Gastrocnemius medialis (tissue), 4 donors: ENCODE results near the gene YKT6.

Experiments used
- POLR2A ChIP-seq, 2 donors: fragments of 450-650 bp; IDR thresholded peaks; one replicate each; pipeline ENCODE4 v1.6.1; 2017; ENCODE audit warnings: antibody characterized with exemption in 2 of 2, mild to moderate bottlenecking in 2 of 2, moderate library complexity in 2 of 2
- TF ChIP-seq, protein P1 (sequence below), 5 experiments: fragments of 450-650 bp in 3 of 5; fragments of 200-600 bp in 2 of 5; sonication (generic) in 2 of 5; IDR thresholded peaks in 4 of 5; conservative IDR thresholded peaks in 1 of 5; 1 replicate in 4 of 5; 2 replicates in 1 of 5; pipeline ENCODE4 v1.5.1; 2016 to 2019; ENCODE audit warnings: antibody characterized with exemption in 5 of 5, mild to moderate bottlenecking in 3 of 5, moderate library complexity in 3 of 5

DNA sequence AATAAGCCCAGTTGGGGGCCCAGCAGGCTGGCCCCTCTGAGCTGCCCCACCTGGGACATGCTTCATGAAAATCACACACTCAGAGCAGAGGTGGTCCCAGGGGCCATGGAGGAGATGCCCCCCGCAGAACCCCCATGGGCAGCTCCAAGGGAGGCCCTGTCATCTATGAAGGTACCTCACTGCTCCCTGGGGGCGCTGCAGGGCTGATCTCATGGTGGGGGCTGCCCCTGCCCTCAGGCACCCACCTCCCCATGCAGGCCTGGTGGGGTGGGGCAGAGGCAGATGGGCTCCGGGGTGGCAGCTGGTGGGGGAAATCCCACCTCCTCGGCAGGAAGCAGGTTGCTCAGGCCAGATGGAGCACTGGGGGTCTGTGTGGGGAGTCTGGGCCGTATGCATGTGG lies 60.5 kb downstream of the YKT6 start:
- TF ChIP-seq, protein P1, sequence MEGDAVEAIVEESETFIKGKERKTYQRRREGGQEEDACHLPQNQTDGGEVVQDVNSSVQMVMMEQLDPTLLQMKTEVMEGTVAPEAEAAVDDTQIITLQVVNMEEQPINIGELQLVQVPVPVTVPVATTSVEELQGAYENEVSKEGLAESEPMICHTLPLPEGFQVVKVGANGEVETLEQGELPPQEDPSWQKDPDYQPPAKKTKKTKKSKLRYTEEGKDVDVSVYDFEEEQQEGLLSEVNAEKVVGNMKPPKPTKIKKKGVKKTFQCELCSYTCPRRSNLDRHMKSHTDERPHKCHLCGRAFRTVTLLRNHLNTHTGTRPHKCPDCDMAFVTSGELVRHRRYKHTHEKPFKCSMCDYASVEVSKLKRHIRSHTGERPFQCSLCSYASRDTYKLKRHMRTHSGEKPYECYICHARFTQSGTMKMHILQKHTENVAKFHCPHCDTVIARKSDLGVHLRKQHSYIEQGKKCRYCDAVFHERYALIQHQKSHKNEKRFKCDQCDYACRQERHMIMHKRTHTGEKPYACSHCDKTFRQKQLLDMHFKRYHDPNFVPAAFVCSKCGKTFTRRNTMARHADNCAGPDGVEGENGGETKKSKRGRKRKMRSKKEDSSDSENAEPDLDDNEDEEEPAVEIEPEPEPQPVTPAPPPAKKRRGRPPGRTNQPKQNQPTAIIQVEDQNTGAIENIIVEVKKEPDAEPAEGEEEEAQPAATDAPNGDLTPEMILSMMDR (IDR thresholded peaks at IDR 0.05 in 4 of 5, conservative IDR thresholded peaks at IDR 0.05 in 1 of 5): no peak
- TF ChIP-seq POLR2A (IDR thresholded peaks at IDR 0.05): no peak
